Activated CD4-positive, alpha-beta memory T cell treated with anti-CD3 and anti-CD28 coated beads, Interleukin-2, amount 10 ng/mL, durations not matched to agents 7 days and 5 days (primary cell): ENCODE results near the gene RAPGEF6. TPM values are rescaled to one million over a fixed set of nuclear protein-coding genes. Genes with fewer than 3 reads are reported as not detected.
"Not testable (repeated sequence)": the region's sequence is repeated elsewhere in the genome, so short reads cannot be mapped to it uniquely, and the experiment has no call there.

Source experiments
- CTCF ChIA-PET: fragments of 350-600 bp; sonication (Branson Sonifier 250); formaldehyde crosslinking; loops from one replicate; lab custom pipeline; 2021; ENCODE audit warnings: antibody characterized with exemption, inconsistent platforms; lab: Charles Lee
- POLR2A ChIA-PET: fragments of 350-600 bp; sonication (Branson Sonifier 250); formaldehyde crosslinking; loops from one replicate; lab custom pipeline; 2021; ENCODE audit warnings: antibody characterized with exemption; lab: Charles Lee
- DNase-seq: peaks from one replicate; pipeline ENCODE4 v3.0.0-alpha.2; 2020
- H3K27ac Mint-ChIP-seq: one replicate; pipeline ENCODE4 v1.8.0; 2021; ENCODE audit warnings: mild to moderate bottlenecking, mixed read lengths
- H3K27me3 Mint-ChIP-seq: one replicate; pipeline ENCODE4 v1.8.0; 2021; ENCODE audit warnings: mixed read lengths
- H3K36me3 Mint-ChIP-seq: one replicate; pipeline ENCODE4 v1.8.0; 2021; ENCODE audit warnings: low read depth, mixed read lengths
- H3K4me1 Mint-ChIP-seq: one replicate; pipeline ENCODE4 v1.8.0; 2021; ENCODE audit warnings: mixed read lengths
- H3K4me3 Mint-ChIP-seq: one replicate; pipeline ENCODE4 v1.8.0; 2021; ENCODE audit warnings: mild to moderate bottlenecking, mixed read lengths
- H3K9me3 Mint-ChIP-seq: one replicate; pipeline ENCODE4 v1.8.0; 2021; ENCODE audit warnings: mixed read lengths
- total RNA-seq, 2 experiments: library from RNA; stranded (reverse); gene quantifications; one replicate each; pipeline ENCODE4 v1.2.3, GENCODE V29; 2021

Gene RAPGEF6
- total RNA-seq, 2 experiments from 2014 or later: 40.7 to 44.5 TPM

DNA sequence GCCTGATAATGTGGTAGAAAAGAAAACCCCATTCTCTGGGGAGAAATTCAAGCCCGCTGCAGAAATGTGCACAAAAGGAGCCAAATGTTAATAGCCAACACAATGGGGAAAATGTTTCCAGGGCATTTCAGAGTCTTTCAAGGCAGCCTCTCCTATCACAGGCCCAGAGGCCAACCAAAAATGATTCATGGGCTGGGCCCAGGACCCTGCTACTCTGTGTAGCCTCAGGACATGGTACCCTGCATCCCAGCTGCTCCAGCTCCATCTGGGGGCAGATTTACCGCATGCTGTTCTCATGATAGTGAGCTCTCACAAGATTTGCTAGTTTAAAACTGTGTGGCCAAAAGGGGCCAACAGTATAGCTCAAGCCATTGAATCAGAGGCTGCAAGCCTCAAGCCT lies 41.1 kb downstream of the RAPGEF6 start:
- POLR2A ChIA-PET: interaction anchor here (1.3 kb wide), 1 partner anchor 521 kb away, joined by 3 read pairs; no protein-coding TSS in a partner anchor
- no peak for DNase-seq
- CTCF ChIA-PET: interaction anchor here (1.8 kb wide), 1 partner anchor 413 kb away, joined by 10 read pairs; no protein-coding TSS in a partner anchor
- Mint-ChIP-seq H3K27me3 (no peaks in the 10 kb centered on the region), H3K27ac (no peak overlapping the region), H3K4me1 (peaks cover 31% of the 10 kb centered on the region), H3K36me3 (peaks cover 32% of the 10 kb centered on the region), H3K4me3 (no peak overlapping the region), H3K9me3 (no peaks in the 10 kb centered on the region)

DNA sequence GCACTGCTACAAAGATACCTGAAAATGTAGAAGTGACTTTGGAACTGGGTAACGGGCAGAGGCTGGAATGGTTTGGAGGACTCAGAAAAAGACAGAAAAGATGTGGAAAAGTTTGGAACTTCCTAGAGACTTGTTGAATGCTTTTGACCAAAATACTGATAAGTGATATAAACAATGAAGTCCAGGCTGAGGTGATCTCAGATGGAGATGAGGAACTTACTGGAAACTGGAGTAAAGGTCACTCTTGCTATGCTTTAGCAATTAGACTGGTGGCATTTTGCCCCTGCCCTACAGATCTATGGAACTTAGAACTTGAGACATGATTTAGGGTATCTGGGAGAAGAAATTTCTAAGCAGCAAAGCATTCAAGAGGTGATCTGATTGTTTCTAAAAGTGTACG lies 41.6 kb downstream of the RAPGEF6 start:
- CTCF ChIA-PET: interaction anchor here (1.0 to 1.8 kb wide), 3 partner anchors 11 to 468 kb away, joined by 3 to 10 read pairs (median 3); no protein-coding TSS in a partner anchor
- H3K9me3 Mint-ChIP-seq, H3K27ac Mint-ChIP-seq, H3K27me3 Mint-ChIP-seq, DNase-seq, H3K4me3 Mint-ChIP-seq: not testable (repeated sequence)
- Mint-ChIP-seq H3K36me3 (peaks cover 32% of the 10 kb centered on the region), H3K4me1 (peaks cover 31% of the 10 kb centered on the region)
- POLR2A ChIA-PET: interaction anchor here (1.3 kb wide), 1 partner anchor 522 kb away, joined by 3 read pairs; no protein-coding TSS in a partner anchor

DNA sequence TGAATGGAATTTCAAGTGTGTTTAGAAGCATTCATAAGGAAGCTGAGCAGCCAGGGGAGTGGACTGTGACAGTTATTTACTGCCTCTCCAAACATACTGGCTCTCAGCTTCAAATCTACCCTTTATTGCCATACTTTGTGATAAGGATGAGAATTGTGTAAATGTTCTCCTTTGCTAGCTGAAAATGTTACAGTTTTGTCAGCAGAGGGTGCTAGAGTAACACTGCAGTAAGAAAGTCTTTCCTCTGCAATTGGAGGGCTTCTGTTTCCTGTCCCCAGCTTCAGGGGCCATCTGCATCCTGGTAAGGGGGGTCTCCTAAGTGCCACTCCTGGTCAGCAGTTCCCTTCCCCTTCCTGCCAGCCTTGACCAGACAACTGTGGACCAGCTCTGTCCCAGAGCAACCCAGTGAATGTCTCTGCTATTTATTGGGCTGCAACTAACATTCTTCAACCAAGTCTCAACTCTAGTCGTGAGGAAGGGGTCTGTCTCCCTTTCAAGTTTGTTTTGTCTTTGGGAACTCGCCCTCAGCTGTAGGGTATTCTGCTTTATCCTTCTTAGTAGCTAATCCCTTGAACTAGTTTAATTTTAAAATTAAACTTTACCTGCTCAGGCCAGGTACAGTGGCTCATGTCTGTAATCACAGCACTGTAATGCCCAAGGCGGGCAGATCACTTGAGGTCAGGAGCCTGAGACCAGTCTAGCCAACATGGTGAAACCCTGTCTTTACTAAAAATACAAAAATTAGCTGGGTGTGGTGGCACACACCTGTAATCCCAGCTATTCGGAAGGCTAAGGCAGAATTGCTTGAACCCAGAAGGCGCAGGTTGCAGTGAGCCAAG lies 45.3 kb downstream of the RAPGEF6 start:
- Mint-ChIP-seq H3K4me3 (no peak overlapping the region), H3K36me3 (peaks cover 24% of the 10 kb centered on the region), H3K4me1 (peaks cover 29% of the 10 kb centered on the region), H3K27ac (no peak overlapping the region), H3K27me3 (no peaks in the 10 kb centered on the region), H3K9me3 (no peaks in the 10 kb centered on the region)
- peak; percentile 23 for DNase-seq
- CTCF ChIA-PET: interaction anchor here (0.6 to 7.3 kb wide), 50 partner anchors 10 to 584 kb away, joined by 3 to 163 read pairs (median 4); partner anchors contain the start of genes ACSL6, FNIP1 and IL3
- POLR2A ChIA-PET: interaction anchor here (0.6 to 1.7 kb wide), 7 partner anchors 46 to 512 kb away, joined by 3 to 10 read pairs (median 3); partner anchors contain the start of gene FNIP1

DNA sequence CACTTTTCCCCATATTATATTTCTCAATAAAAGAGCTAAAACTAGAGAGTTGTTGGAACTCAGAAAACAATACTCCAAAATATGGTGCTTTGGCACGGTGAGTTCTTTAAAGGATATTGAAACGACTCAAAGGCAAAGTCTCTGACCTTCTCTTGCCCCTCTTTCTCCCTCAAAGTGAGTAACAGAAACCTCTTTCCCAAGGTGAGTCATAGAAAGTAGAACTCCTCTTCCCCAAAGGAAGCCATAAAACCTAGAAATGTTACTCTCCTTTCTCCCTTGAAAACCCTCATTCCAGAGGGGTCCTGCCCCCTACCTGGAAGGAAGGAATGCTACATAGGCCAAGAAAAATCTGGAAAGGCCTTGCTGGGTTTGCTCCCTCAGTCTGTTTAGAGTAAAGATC lies 47.5 kb downstream of the RAPGEF6 start:
- DNase-seq: no peak
- no peaks in the 10 kb centered on the region for H3K27me3 Mint-ChIP-seq
- ChIA-PET CTCF (interaction anchor here (0.9 to 7.3 kb wide), 5 partner anchors 46 to 475 kb away, joined by 3 to 163 read pairs (median 3); partner anchors contain the start of genes ACSL6 and IL3), POLR2A (no interaction called here)
- H3K4me3 Mint-ChIP-seq: no peak overlapping the region
- peaks cover 19% of the 10 kb centered on the region for H3K36me3 Mint-ChIP-seq
- H3K9me3 Mint-ChIP-seq: no peaks in the 10 kb centered on the region
- no peak overlapping the region for H3K27ac Mint-ChIP-seq
- peaks cover 27% of the 10 kb centered on the region for H3K4me1 Mint-ChIP-seq

DNA sequence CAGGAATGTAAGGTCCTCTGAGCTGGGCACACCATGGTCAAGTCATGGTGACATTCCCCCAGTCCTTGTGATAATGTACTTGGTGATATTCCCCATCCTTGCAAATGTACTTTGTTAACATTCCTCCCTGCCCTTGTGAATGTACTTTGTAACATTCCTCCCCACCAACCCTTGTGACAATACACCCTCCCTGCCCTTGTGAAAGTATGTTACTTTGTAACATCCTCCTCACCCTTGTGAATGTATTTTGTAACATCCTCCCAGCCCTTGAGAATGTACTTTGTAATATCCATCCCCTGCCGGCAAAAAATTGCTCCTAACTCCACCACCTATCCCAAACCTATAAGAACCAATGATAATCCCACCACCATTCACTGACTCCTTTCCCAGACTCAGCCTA lies 53.3 kb downstream of the RAPGEF6 start:
- Mint-ChIP-seq H3K4me1 (peaks cover 17% of the 10 kb centered on the region), H3K36me3 (peaks cover 56% of the 10 kb centered on the region), H3K4me3 (no peak overlapping the region), H3K9me3 (peaks cover 24% of the 10 kb centered on the region), H3K27ac (no peak overlapping the region), H3K27me3 (no peaks in the 10 kb centered on the region)
- CTCF ChIA-PET: interaction anchor here (0.6 kb wide), 1 partner anchor 482 kb away, joined by 3 read pairs; no protein-coding TSS in a partner anchor
- POLR2A ChIA-PET: no interaction called here
- no peak for DNase-seq

DNA sequence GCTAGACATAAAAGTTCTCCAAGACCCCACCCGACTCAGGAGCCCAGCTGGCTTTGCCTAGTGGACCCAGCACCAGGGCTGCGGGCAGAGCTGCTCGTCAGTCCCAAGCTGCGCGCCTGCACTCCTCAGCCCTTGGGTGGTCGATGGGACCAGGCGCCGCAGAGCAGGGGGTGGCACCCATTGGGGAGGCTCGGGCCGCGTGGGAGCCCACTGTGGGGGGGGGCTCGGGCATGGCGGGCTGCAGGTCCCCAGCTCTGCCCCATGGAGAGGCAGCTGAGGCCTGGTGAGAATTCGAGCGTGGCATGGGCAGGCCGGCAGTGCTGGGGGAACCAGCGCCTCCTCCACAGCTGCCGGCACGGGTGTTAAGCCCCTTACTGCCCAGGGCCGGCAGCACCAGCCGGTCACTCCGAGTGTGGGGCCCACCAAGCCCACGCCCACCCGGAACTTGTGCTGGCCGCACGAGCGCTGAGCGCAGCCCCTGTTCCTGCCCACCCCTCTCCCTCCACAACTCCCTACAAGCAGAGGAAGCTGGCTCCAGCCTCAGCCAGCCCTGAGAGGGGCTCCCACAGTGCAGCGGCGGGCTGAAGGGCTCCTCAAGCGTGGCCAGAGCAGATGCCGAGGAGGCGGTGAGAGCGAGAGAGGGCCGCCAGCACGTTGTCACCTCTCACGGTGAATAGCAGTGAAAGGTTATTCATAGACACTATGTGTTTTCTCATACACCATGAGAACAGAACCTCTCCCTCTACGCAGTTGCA lies 54.9 kb downstream of the RAPGEF6 start:
- no peaks in the 10 kb centered on the region for H3K27me3 Mint-ChIP-seq
- CTCF ChIA-PET: interaction anchor here (1.5 kb wide), 1 partner anchor 10 kb away, joined by 11 read pairs; no protein-coding TSS in a partner anchor
- POLR2A ChIA-PET: no interaction called here
- peaks cover 52% of the 10 kb centered on the region for H3K36me3 Mint-ChIP-seq
- H3K4me1 Mint-ChIP-seq: peaks cover 13% of the 10 kb centered on the region
- H3K27ac Mint-ChIP-seq: no peak overlapping the region
- peaks cover 24% of the 10 kb centered on the region for H3K9me3 Mint-ChIP-seq
- H3K4me3 Mint-ChIP-seq: no peak overlapping the region
- no peak for DNase-seq

DNA sequence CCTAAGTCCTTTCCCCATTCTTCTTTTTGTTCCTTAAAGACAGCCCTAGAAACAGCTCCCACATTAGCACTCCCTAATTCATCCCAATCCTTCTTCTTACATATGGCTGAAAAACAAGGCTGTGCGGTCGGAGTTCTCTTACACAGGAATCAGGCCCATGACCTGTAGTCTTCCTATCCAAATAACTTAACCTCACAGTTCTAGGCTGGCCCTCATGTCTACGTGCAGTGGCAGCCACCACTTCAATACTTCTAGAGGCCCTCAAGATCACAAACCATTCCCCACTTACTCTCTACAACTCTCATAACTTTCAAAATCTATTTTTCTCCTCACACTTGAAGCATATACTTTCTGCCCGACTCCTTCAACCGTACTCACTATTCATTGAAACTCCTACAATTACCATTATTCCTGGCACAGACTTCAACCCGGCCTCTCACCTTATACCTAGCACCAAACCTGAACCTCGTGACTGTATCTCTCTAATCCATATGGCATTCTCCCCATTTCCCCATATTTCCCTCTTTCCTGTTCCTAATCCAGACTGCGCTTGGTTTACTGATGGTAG lies 59.3 kb downstream of the RAPGEF6 start:
- ChIA-PET CTCF (no interaction called here), POLR2A (no interaction called here)

DNA sequence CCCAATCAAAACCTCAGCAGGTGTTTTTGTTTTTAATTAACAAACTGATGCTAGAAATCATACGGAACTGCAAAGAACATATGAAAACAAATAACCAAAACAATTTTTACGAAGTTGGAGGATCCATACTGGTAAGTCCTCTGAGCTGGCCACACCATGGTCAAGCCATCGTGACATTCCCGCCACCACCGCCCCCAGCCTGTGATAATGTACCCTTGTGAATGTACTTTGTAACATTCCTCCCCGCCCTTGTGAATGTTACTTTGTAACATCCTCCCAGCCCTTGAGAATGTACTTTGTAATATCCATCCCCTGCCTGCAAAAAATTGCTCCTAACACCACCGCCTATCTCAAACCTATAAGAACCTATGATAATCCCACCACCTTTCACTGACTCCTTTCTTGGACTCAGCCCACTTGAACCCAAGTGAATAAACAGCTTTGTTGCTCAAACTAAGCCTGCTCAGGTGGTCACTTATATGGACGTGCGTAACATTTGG lies 63.3 kb downstream of the RAPGEF6 start:
- CTCF ChIA-PET: no interaction called here
- Mint-ChIP-seq H3K4me1 (peaks cover 2% of the 10 kb centered on the region), H3K27ac (no peak overlapping the region), H3K27me3 (no peaks in the 10 kb centered on the region), H3K36me3 (peaks cover 16% of the 10 kb centered on the region), H3K4me3 (no peak overlapping the region), H3K9me3 (peaks cover 4% of the 10 kb centered on the region)
- POLR2A ChIA-PET: no interaction called here
- no peak for DNase-seq

More for the DNA sequence above, 59.3 kb downstream of the RAPGEF6 start:
- Mint-ChIP-seq H3K36me3 (peaks cover 31% of the 10 kb centered on the region), H3K27me3 (no peaks in the 10 kb centered on the region), H3K4me3 (no peak overlapping the region), H3K27ac (no peak overlapping the region), H3K9me3 (peaks cover 17% of the 10 kb centered on the region), H3K4me1 (no peaks in the 10 kb centered on the region)
- no peak for DNase-seq

DNA sequence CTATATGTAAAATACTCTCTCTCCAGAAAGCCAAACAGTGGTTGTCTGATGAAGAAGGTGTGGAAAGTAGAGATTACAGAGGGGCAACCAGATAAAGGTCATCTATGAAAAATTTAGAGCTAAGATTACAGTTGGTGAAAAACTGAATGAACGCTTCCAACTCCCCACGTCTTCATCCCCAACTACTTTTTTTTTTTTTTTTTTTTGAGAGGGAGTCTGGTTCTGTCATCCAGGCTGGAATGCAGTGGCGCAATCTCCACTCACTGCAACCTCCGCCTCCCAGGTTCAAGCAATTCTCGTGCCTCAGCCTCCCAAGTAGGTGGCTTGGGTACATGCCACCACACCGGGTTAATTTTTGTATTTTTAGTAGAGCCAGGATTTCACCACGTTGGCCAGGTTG lies 64.3 kb downstream of the RAPGEF6 start:
- ChIA-PET POLR2A (no interaction called here), CTCF (no interaction called here)
- Mint-ChIP-seq H3K36me3 (peaks cover 16% of the 10 kb centered on the region), H3K9me3 (peaks cover 4% of the 10 kb centered on the region), H3K27ac (no peak overlapping the region), H3K27me3 (no peaks in the 10 kb centered on the region), H3K4me3 (no peak overlapping the region), H3K4me1 (peaks cover 2% of the 10 kb centered on the region)
- DNase-seq: no peak

DNA sequence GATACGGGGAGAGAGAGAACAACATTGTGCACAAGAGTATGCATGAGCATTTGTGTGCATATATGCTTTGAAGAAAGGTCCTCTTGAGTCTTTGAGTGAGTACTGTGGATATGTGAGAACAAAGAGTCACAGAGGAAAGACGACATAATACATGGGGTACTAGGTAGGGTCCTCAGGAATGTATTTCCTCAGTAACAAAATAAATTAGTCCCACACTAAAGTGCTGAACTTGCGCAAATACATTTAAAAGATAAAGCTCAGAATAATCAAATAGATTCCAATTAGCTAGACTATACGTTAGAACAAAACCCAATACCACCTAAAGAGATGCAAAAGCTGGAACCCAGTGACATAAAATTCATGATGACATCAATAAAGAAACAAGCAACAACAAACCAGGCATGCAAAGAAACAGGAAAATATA lies 70.8 kb downstream of the RAPGEF6 start:
- POLR2A ChIA-PET: no interaction called here
- Mint-ChIP-seq H3K9me3 (no peaks in the 10 kb centered on the region), H3K36me3 (peaks cover 27% of the 10 kb centered on the region), H3K4me3 (no peak overlapping the region), H3K27me3 (no peaks in the 10 kb centered on the region), H3K4me1 (peaks cover 9% of the 10 kb centered on the region), H3K27ac (no peak overlapping the region)
- DNase-seq: no peak
- CTCF ChIA-PET: interaction anchor here (1.3 to 1.6 kb wide), 2 partner anchors 10 to 25 kb away, joined by 3 to 7 read pairs; no protein-coding TSS in a partner anchor

DNA sequence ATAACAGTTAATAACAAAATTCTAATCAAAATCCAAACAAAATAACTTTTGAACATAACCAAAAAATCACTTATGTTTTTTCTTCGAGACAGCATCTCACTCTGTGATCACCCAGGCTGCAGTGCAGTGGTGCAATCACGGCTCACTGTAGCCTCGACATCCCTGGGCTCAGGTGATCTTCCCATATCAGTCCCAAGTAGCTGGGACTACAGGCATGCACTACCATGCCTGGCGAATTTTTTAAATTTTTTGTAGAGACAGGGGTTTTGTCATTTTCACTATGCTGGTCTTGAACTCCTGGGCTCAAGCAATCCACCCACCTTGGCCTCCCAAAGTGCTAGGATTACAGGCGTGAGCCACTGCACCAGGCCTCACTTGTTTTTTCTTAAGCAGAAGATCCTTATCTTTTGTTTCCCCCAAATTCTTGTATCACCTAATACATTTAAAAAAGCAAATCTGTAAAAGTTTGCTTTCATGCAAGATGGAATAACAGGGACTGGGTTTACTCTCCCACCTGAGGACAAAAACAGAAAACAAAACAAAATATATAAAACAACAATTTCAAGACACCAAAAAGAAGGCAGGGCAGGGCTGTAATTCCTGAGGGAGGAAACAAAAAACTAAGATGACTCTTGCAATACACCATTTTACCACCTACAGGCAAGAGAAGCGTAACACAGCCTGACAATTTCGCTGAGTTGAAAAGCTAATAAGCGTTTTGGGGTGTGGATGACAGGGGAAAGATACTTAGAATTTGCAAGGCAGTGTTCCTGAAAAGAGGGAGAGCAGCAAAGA lies 71.4 kb downstream of the RAPGEF6 start:
- Mint-ChIP-seq H3K4me3 (no peak overlapping the region), H3K27me3 (no peaks in the 10 kb centered on the region), H3K4me1 (peaks cover 9% of the 10 kb centered on the region), H3K9me3 (no peaks in the 10 kb centered on the region), H3K36me3 (peaks cover 26% of the 10 kb centered on the region), H3K27ac (no peak overlapping the region)
- ChIA-PET CTCF (no interaction called here), POLR2A (no interaction called here)
- DNase-seq: no peak
